ENCODE measurements around the gene ADGRG3. TPM values are rescaled to one million over a fixed set of nuclear protein-coding genes. Genes with fewer than 3 reads are reported as not detected.

Gene ADGRG3
- total and polyA plus RNA-seq, 10 of the 15 experiments (the other 5 are each of a cell fraction or from before 2014, with no cell fraction given): 0.10 to 0.11 (median 0.10) TPM; not detected in 7

DNA sequence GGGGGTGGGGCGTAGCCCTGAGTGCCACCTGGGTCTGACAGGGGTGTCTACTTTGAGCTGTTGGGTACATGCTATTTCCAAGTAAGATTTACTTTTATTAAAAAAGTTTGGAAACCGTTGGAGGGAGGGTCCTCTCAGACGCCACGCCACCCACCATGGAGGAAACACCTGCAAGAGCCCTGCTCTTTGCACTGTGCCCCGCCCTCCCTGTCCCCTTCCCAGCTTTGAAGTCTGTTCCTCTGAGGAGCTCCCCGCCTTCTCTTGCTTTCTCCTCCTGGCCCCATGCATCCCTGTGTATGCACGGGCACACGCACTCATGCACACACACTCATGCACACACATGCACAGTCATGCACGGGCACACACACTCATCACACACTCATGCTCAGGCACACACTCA lies 24.2 kb upstream of the ADGRG3 start (continued):
- TF ChIP-seq NFXL1 (IDR thresholded peaks at IDR 0.05; ENCODE audit: borderline replicate concordance) (no peak), MEF2A (IDR thresholded peaks at IDR 0.05; ENCODE audit: insufficient read depth, low read depth, low read length) (no peak), CHD4 (IDR thresholded peaks at IDR 0.05) (no peak), CBX3 (IDR thresholded peaks at IDR 0.05; ENCODE audit: borderline replicate concordance, low read depth) (no peak), MEF2B (IDR thresholded peaks at IDR 0.05; ENCODE audit: partially characterized antibody, poor library complexity, severe bottlenecking) (no peak), KDM1A (IDR thresholded peaks at IDR 0.05; ENCODE audit: borderline replicate concordance) (no peak)

- Histone ChIP-seq H3K9ac (ENCODE audit: control insufficient read depth, insufficient read depth, low read length) (no peak overlapping the region), H3K4me2 (ENCODE audit: control insufficient read depth, insufficient read depth) (no peak overlapping the region), H3K4me1 (ENCODE audit: control insufficient read depth, insufficient read depth, low read length) (peaks cover 19% of the 10 kb centered on the region), H3K27me3 (replicated peaks in 1 of 2; ENCODE audit: control insufficient read depth in 2 of 2, insufficient read depth in 2 of 2, low read length in 1 of 2) (peaks cover 0 to 3% of the 10 kb centered on the region in 2 experiments; a peak in 1 of 4 replicates), H4K20me1 (ENCODE audit: control insufficient read depth, insufficient read depth) (no peaks in the 10 kb centered on the region), H3K4me3 (no peak overlapping the region), H3K27ac (ENCODE audit: control insufficient read depth, insufficient read depth) (no peak overlapping the region), H3K36me3 (ENCODE audit: control insufficient read depth in 2 of 2, insufficient read depth in 2 of 2, low read length in 1 of 2) (no peaks in the 10 kb centered on the region), H3K79me2 (ENCODE audit: control insufficient read depth, insufficient read depth, low read length) (no peaks in the 10 kb centered on the region), H3K9me3 (replicated peaks; ENCODE audit: control insufficient read depth, insufficient read depth, low read length) (no peaks in the 10 kb centered on the region), H2AFZ (ENCODE audit: control insufficient read depth, low read depth, low read length) (no peak overlapping the region)
- SMC1A ChIA-PET (ENCODE audit: uncharacterized antibody, unreplicated experiment): interaction anchor here (0.6 to 6.6 kb wide), 3 partner anchors 43 to 163 kb away, joined by 3 to 126 read pairs (median 3); no protein-coding TSS in a partner anchor
- WGBS (ENCODE audit: insufficient coverage, insufficient replicate concordance, low lambda C conversion rate, missing lambda C conversion rate): 78% methylated on average over 11 of the region's 11 CpGs
- CTCF ChIA-PET: interaction anchor here (1.1 to 1.4 kb wide), 2 partner anchors 44 to 63 kb away, joined by 4 to 9 read pairs; no protein-coding TSS in a partner anchor
- RAD21 ChIA-PET (ENCODE audit: unreplicated experiment): interaction anchor here (0.9 kb wide), 1 partner anchor 43 kb away, joined by 3 read pairs; no protein-coding TSS in a partner anchor
- POLR2A ChIA-PET: interaction anchor here (0.6 kb wide), 1 partner anchor 173 kb away, joined by 4 read pairs; no protein-coding TSS in a partner anchor
- FAIRE-seq (no peak), DNase-seq (ENCODE audit: low read depth, low spot score) (no peak), ATAC-seq (no peak)
- intact Hi-C loops (cut with micrococcal nuclease; ENCODE audit: unreplicated experiment): no loop called here
- TF ChIP-seq NFXL1 (IDR thresholded peaks at IDR 0.05; ENCODE audit: borderline replicate concordance) (no peak), ZBED1 (IDR thresholded peaks at IDR 0.05; ENCODE audit: borderline replicate concordance) (no peak), SP1 (IDR thresholded peaks at IDR 0.05; ENCODE audit: low read depth, low read length) (no peak), NR2C2 (IDR thresholded peaks at IDR 0.05; ENCODE audit: borderline replicate concordance, control insufficient read depth, insufficient read length, low read depth) (peak; percentile 41), KAT2A (conservative IDR thresholded peaks at IDR 0.05; ENCODE audit: control insufficient read depth, low read depth, low read length) (no peak)
- in situ Hi-C loops (cut with MboI): loop anchor here (5.0 kb wide), 1 partner anchor 42 kb away; no protein-coding TSS in a partner anchor
- BruUV-seq (replicated peaks): no TSS peak
These were observed 23.6 kb upstream of the ADGRG3 start for GRCh38 chr16:57644383-57645014.
